ENCODE data around the gene TAGLN. TPM values are rescaled to one million over a fixed set of nuclear protein-coding genes. Genes with fewer than 3 reads are reported as not detected.
"Not testable (repeated sequence)": the region's sequence is repeated elsewhere in the genome, so short reads cannot be mapped to it uniquely, and the experiment has no call there.

TAGLN gene
- polyA plus RNA-seq, 1 of the 3 experiments (the other 2 are of a cell fraction) = 519 TPM

DNA sequence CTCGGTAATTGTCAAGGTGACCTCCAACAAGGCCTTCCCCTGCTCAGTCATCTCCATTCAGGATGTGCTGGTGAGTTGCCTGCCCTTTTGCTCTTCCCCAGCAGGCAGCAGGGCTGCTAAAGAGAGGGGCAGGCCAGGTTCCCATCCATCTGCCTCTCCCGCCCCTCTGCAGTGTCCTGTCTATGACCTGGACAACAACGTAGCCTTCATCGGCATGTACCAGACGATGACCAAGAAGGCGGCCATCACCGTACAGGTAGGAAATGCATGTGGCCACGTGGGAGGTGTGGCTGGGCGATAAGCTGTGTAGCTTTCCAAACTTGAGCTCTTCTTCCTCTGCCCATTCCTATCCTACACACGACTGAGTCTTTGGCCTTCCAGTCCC, 16.6 kb upstream of the TAGLN start:
- no peak for DNase-seq
- peaks cover 11% of the 10 kb centered on the region; the same call in 1 of the 2 replicates for H3K79me2 ChIP-seq (ENCODE audit: insufficient read depth)
- H3F3A ChIP-seq (replicated peaks; ENCODE audit: insufficient read depth) = peaks cover 7% of the 10 kb centered on the region
- H3K9me3 ChIP-seq = no peaks in the 10 kb centered on the region
- WGBS (ENCODE audit: low lambda C conversion rate) = 92% methylated on average over 9 of the region's 10 CpGs
- peaks cover 8 to 14% of the 10 kb centered on the region in 2 experiments for H3K36me3 ChIP-seq (replicated peaks in 1 of 2; ENCODE audit: control insufficient read depth in 1 of 2, insufficient read depth in 2 of 2, low read length in 1 of 2)
- H3K4me1 ChIP-seq (ENCODE audit: control insufficient read depth in 1 of 2, insufficient read depth in 2 of 2, low read depth in 1 of 2, low read length in 1 of 2) = peaks cover 10 to 20% of the 10 kb centered on the region in 2 experiments; a peak in 2 of 4 replicates
- no peaks in the 10 kb centered on the region for H4K20me1 ChIP-seq (ENCODE audit: insufficient read depth)
- H3K27ac ChIP-seq (ENCODE audit: low read depth in 2 of 2, low read length in 1 of 2) = no peak overlapping the region
- ChIA-PET CTCF (interaction anchor here (0.6 to 6.4 kb wide), 8 partner anchors 10 to 322 kb away, joined by 3 to 54 read pairs (median 4); partner anchors contain the start of genes PCSK7 and RNF214), POLR2A (no interaction called here)
- no peak overlapping the region for H2AFZ ChIP-seq (ENCODE audit: low read depth)
- H3K9ac ChIP-seq = no peak overlapping the region
- no peaks in the 10 kb centered on the region for H3K9me2 ChIP-seq
- TF ChIP-seq USF1 (IDR thresholded peaks at IDR 0.05; ENCODE audit: borderline replicate concordance, low read depth) (no peak), TAF1 (IDR thresholded peaks at IDR 0.05; ENCODE audit: borderline replicate concordance, low read depth, low read length) (no peak), YY1 (IDR thresholded peaks at IDR 0.05; ENCODE audit: low read depth) (no peak), EP300 (IDR thresholded peaks at IDR 0.05; ENCODE audit: borderline replicate concordance in 1 of 2, low read depth in 1 of 2, low read length in 1 of 2) (no peak)
- H3K27me3 ChIP-seq (ENCODE audit: insufficient read depth) = no peaks in the 10 kb centered on the region
- no peak overlapping the region for H3K4me2 ChIP-seq
- no peak overlapping the region for H3K4me3 ChIP-seq (ENCODE audit: low read depth in 2 of 2, low read length in 1 of 2)

DNA sequence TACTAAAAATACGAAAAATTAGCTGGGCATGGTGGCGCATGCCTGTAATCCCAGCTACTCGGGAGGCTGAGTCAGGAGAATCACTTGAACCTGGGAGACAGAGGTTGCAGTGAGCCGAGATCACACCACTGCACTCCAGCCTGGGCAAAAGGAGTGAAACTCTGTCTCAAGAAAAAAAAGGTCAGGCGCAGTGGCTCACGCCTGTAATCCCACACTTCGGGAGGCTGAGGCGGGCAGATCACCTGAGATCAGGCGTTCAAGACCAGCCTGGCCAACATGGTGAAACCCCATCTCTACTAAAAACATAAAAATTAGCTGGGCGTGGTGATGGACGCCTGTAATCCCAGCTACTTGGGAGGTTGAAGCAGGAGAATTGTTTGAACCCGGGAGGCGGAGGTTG, 16.0 kb upstream of the TAGLN start:
- H3K9me2 ChIP-seq; H3K27me3 ChIP-seq (ENCODE audit: insufficient read depth); H2AFZ ChIP-seq (ENCODE audit: low read depth); POLR2A ChIA-PET; H3K27ac ChIP-seq (ENCODE audit: low read depth in 2 of 2, low read length in 1 of 2); H4K20me1 ChIP-seq (ENCODE audit: insufficient read depth); H3F3A ChIP-seq (replicated peaks; ENCODE audit: insufficient read depth); H3K9ac ChIP-seq; H3K4me2 ChIP-seq; DNase-seq; H3K9me3 ChIP-seq; H3K4me3 ChIP-seq (ENCODE audit: low read depth in 2 of 2, low read length in 1 of 2): not testable (repeated sequence)
- CTCF ChIA-PET = interaction anchor here (0.6 to 6.4 kb wide), 4 partner anchors 41 to 322 kb away, joined by 3 to 54 read pairs (median 4); no protein-coding TSS in a partner anchor
- peaks cover 10 to 16% of the 10 kb centered on the region in 2 experiments; a peak in 2 of 4 replicates for H3K4me1 ChIP-seq (ENCODE audit: control insufficient read depth in 1 of 2, insufficient read depth in 2 of 2, low read depth in 1 of 2, low read length in 1 of 2)
- peaks cover 11% of the 10 kb centered on the region; the same call in 1 of the 2 replicates for H3K79me2 ChIP-seq (ENCODE audit: insufficient read depth)
- 92% methylated on average over 13 of the region's 13 CpGs for WGBS (ENCODE audit: low lambda C conversion rate)
- peaks cover 8 to 14% of the 10 kb centered on the region in 2 experiments for H3K36me3 ChIP-seq (replicated peaks in 1 of 2; ENCODE audit: control insufficient read depth in 1 of 2, insufficient read depth in 2 of 2, low read length in 1 of 2)

- H3K27me3 ChIP-seq (ENCODE audit: insufficient read depth) = no peaks in the 10 kb centered on the region
- no peak overlapping the region for H3K4me3 ChIP-seq (ENCODE audit: low read depth in 2 of 2, low read length in 1 of 2)
- DNase-seq = no peak
- H3K4me1 ChIP-seq (ENCODE audit: control insufficient read depth in 1 of 2, insufficient read depth in 2 of 2, low read depth in 1 of 2, low read length in 1 of 2) = peaks cover 10 to 13% of the 10 kb centered on the region in 2 experiments; a peak in 1 of 4 replicates
- WGBS (ENCODE audit: low lambda C conversion rate) = 94% methylated on average over 11 of the region's 11 CpGs
- H3K27ac ChIP-seq (ENCODE audit: low read depth in 2 of 2, low read length in 1 of 2) = no peak overlapping the region
- H3K9me2 ChIP-seq = no peaks in the 10 kb centered on the region
- H3F3A ChIP-seq (replicated peaks; ENCODE audit: insufficient read depth) = no peaks in the 10 kb centered on the region
- peaks cover 11% of the 10 kb centered on the region; the same call in 1 of the 2 replicates for H3K79me2 ChIP-seq (ENCODE audit: insufficient read depth)
- ChIA-PET POLR2A (no interaction called here), CTCF (interaction anchor here (0.7 to 1.1 kb wide), 2 partner anchors 40 to 43 kb away, joined by 3 to 4 read pairs; no protein-coding TSS in a partner anchor)
- H3K9me3 ChIP-seq = no peaks in the 10 kb centered on the region
- no peak overlapping the region for H2AFZ ChIP-seq (ENCODE audit: low read depth)
- no peak overlapping the region for H3K4me2 ChIP-seq
- no peaks in the 10 kb centered on the region for H4K20me1 ChIP-seq (ENCODE audit: insufficient read depth)
- peaks cover 8 to 16% of the 10 kb centered on the region in 2 experiments for H3K36me3 ChIP-seq (replicated peaks in 1 of 2; ENCODE audit: control insufficient read depth in 1 of 2, insufficient read depth in 2 of 2, low read length in 1 of 2)
- no peak overlapping the region for H3K9ac ChIP-seq
- no peak for TF ChIP-seq USF1 (IDR thresholded peaks at IDR 0.05; ENCODE audit: borderline replicate concordance, low read depth)
- no peak for TF ChIP-seq YY1 (IDR thresholded peaks at IDR 0.05; ENCODE audit: low read depth)
- no peak for TF ChIP-seq SMC3 (IDR thresholded peaks at IDR 0.05; ENCODE audit: low read depth, low read length)
- no peak for TF ChIP-seq RFX5 (IDR thresholded peaks at IDR 0.05; ENCODE audit: low read length)
- TF ChIP-seq, protein P1, sequence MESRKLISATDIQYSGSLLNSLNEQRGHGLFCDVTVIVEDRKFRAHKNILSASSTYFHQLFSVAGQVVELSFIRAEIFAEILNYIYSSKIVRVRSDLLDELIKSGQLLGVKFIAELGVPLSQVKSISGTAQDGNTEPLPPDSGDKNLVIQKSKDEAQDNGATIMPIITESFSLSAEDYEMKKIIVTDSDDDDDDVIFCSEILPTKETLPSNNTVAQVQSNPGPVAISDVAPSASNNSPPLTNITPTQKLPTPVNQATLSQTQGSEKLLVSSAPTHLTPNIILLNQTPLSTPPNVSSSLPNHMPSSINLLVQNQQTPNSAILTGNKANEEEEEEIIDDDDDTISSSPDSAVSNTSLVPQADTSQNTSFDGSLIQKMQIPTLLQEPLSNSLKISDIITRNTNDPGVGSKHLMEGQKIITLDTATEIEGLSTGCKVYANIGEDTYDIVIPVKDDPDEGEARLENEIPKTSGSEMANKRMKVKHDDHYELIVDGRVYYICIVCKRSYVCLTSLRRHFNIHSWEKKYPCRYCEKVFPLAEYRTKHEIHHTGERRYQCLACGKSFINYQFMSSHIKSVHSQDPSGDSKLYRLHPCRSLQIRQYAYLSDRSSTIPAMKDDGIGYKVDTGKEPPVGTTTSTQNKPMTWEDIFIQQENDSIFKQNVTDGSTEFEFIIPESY (IDR thresholded peaks at IDR 0.05; ENCODE audit: borderline replicate concordance, low read depth) = no peak
- no peak for TF ChIP-seq MAX (IDR thresholded peaks at IDR 0.05; ENCODE audit: low read depth)
- TF ChIP-seq RAD21 (IDR thresholded peaks at IDR 0.05; ENCODE audit: low read length) = no peak
- TF ChIP-seq RXRA (IDR thresholded peaks at IDR 0.05; ENCODE audit: borderline replicate concordance, low read depth) = no peak
- no peak for TF ChIP-seq TAF1 (IDR thresholded peaks at IDR 0.05; ENCODE audit: borderline replicate concordance, low read depth, low read length)
- TF ChIP-seq TEAD4 (IDR thresholded peaks at IDR 0.05; ENCODE audit: borderline replicate concordance, insufficient read depth) = no peak
- TF ChIP-seq CTCF (IDR thresholded peaks at IDR 0.05) = no peak
Measured at GRCh38 chr11:117183724-117184349, 15.3 kb upstream of the TAGLN start.
